MM.1S (cell line): ENCODE data around the gene SNCA.

Experiments
- CTCF ChIP-seq: fragments of 300-600 bp; sonication (generic); IDR thresholded peaks from 2 replicates; pipeline ENCODE4 v1.5.1; 2016; ENCODE audit warnings: antibody characterized with exemption, low read length, mixed read lengths
- EZH2 ChIP-seq: fragments of 300-600 bp; sonication (generic); optimal IDR thresholded peaks from 2 replicates; pipeline ENCODE3; 2017; ENCODE audit warnings: low read depth, mild to moderate bottlenecking, antibody characterized with exemption, low read length, mixed read lengths

- TF ChIP-seq CTCF (no peak), EZH2 (no peak)
These were observed 152.4 kb downstream of the SNCA start for GRCh38 chr4:89684536-89684935.
